ENCODE measurements around the gene PLEK2. TPM values are rescaled to one million over a fixed set of nuclear protein-coding genes. Genes with fewer than 3 reads are reported as not detected.

The PLEK2 gene
- total RNA-seq, 6 experiments from 2014 or later = 8.3 to 16.2 (median 12.1) TPM

GRCh38 chr14:67423424-67423823 lies 11.5 kb upstream of the PLEK2 start:
- no peak overlapping the region for H3K4me3 ChIP-seq
- no peaks in the 10 kb centered on the region for H3K27me3 ChIP-seq
- DNase-seq (no peak), ATAC-seq (no peak)
- no peaks in the 10 kb centered on the region for H3K36me3 ChIP-seq
- no peaks in the 10 kb centered on the region for H3K9me3 ChIP-seq
- intact Hi-C loops (cut with DNase I) = loop anchor here in 1 of 2 donors (10.0 kb wide), 1 partner anchor 151 kb away; no protein-coding TSS in a partner anchor
- H3K4me1 ChIP-seq = no peaks in the 10 kb centered on the region
- no peak overlapping the region for H3K27ac ChIP-seq
- WGBS (ENCODE audit: insufficient coverage, low coverage, low lambda C conversion rate, missing lambda C conversion rate) = 31% methylated on average over 2 of the region's 2 CpGs
- TF ChIP-seq, protein P1, sequence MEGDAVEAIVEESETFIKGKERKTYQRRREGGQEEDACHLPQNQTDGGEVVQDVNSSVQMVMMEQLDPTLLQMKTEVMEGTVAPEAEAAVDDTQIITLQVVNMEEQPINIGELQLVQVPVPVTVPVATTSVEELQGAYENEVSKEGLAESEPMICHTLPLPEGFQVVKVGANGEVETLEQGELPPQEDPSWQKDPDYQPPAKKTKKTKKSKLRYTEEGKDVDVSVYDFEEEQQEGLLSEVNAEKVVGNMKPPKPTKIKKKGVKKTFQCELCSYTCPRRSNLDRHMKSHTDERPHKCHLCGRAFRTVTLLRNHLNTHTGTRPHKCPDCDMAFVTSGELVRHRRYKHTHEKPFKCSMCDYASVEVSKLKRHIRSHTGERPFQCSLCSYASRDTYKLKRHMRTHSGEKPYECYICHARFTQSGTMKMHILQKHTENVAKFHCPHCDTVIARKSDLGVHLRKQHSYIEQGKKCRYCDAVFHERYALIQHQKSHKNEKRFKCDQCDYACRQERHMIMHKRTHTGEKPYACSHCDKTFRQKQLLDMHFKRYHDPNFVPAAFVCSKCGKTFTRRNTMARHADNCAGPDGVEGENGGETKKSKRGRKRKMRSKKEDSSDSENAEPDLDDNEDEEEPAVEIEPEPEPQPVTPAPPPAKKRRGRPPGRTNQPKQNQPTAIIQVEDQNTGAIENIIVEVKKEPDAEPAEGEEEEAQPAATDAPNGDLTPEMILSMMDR (IDR thresholded peaks at IDR 0.05) = no peak
- TF ChIP-seq POLR2A (IDR thresholded peaks at IDR 0.05) = no peak

- Histone ChIP-seq H3K27ac (no peak overlapping the region), H3K27me3 (no peaks in the 10 kb centered on the region), H3K9me3 (no peaks in the 10 kb centered on the region), H3K4me1 (peaks cover 0 to 2% (median 0%) of the 10 kb centered on the region in 4 donors), H3K36me3 (no peaks in the 10 kb centered on the region), H3K4me3 (no peak overlapping the region)
- no peak for ATAC-seq
- intact Hi-C loops (cut with DNase I) = loop anchor here in 1 of 2 donors (10.0 kb wide), 1 partner anchor 153 kb away; no protein-coding TSS in a partner anchor
- TF ChIP-seq, protein P1 (IDR thresholded peaks at IDR 0.05) = no peak
- no peak for TF ChIP-seq POLR2A (IDR thresholded peaks at IDR 0.05)
- 86% methylated on average over 8 of the region's 11 CpGs for WGBS (ENCODE audit: insufficient coverage, low coverage, low lambda C conversion rate, missing lambda C conversion rate)
- no peak for DNase-seq
Observed at GRCh38 chr14:67421356-67422224, 9.6 kb upstream of the PLEK2 start.

DNA sequence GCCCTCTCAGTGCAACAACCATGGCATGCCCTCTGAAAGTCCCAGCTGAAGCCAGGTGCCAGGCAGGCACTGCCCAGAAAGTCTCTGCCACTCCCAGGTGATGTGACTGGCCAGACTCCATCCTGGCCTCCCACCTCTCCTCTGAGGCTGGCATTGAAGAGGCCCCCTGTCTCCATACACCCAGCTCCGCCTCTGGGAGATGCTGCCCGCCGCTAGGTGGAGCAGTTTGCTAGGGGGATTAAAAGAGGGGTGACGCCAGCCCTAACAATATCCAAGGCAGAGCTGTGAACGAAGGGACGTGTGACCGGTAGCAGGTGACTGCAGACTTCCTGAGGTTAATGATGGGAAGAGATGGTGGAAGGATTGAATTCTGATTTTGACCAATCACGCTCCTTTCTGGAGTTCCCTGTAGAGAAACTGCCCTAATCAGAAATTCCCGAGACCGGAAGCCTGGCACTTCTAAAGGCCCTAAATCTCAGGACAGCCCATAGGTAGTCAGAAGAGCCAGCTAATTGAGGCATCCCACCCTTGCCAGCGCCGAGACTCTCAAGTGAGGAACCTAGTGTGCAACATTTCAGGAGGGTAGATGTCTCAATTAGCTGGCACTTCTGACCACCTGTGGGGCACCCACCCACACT lies 8.3 kb upstream of the PLEK2 start:
- Histone ChIP-seq H3K4me3 (no peak overlapping the region), H3K36me3 (no peaks in the 10 kb centered on the region), H3K9me3 (no peaks in the 10 kb centered on the region), H3K4me1 (peaks cover 0 to 12% (median 0%) of the 10 kb centered on the region in 4 donors), H3K27ac (no peak overlapping the region), H3K27me3 (no peaks in the 10 kb centered on the region)
- 62% methylated on average over 11 of the region's 12 CpGs for WGBS (ENCODE audit: insufficient coverage, low coverage, low lambda C conversion rate, missing lambda C conversion rate)
- no peak for TF ChIP-seq POLR2A (IDR thresholded peaks at IDR 0.05)
- TF ChIP-seq, protein P1 (IDR thresholded peaks at IDR 0.05) = peak; percentile 14 to 48 (median 40)
- ATAC-seq (peak in 3 of 4 donors; percentile 12 to 42 (median 17)), DNase-seq (peak in 1 of 3 donors; percentile 33)
- intact Hi-C loops (cut with DNase I) = loop anchor here in 1 of 2 donors (10.0 kb wide), 1 partner anchor 155 kb away; no protein-coding TSS in a partner anchor

DNA sequence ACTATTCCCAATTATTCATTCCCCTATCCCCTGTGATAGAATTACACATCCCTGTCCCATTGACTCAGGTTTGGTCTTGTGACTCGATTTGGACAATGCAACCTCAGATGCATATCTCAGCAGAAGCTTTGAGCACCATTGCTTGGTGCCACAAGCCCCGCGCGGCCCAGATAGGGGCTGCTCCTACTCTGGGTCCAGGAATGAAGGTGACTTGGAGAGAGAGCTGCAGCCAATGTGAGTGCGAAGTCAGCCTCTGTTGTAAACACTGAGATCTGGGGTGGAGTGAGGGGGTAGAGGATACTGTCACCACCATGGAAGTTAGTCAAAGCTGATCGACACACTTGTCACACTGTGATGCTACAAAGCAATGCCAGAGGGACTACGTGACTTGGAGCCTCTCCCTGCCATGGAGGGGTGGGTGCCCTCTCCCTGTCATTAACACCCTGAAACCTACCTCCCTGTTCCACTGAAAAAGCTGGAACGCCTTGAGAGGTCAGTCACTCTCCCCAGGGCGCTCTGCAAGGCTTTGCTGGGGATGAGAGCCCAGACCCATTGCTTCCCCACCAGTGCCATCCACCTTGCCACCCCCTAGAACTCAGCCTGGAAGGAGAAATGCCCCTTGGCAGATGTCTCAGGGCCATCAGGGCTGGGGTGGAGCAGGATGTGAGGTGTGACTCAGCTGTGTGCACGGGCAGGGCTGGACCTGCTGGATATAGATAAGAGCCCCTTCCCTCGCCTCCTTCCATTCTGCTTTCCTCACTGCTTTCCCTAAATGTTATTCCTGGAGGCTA lies 6.6 kb upstream of the PLEK2 start:
- Histone ChIP-seq H3K9me3 (no peaks in the 10 kb centered on the region), H3K27ac (no peak overlapping the region), H3K4me1 (peaks cover 0 to 12% (median 0%) of the 10 kb centered on the region in 4 donors), H3K27me3 (no peaks in the 10 kb centered on the region), H3K4me3 (no peak overlapping the region), H3K36me3 (no peaks in the 10 kb centered on the region)
- ATAC-seq (peak in 1 of 4 donors; percentile 6), DNase-seq (no peak)
- WGBS (ENCODE audit: insufficient coverage, low coverage, low lambda C conversion rate, missing lambda C conversion rate) = 81% methylated on average over 7 of the region's 11 CpGs
- TF ChIP-seq POLR2A (IDR thresholded peaks at IDR 0.05) = no peak
- TF ChIP-seq, protein P1 (IDR thresholded peaks at IDR 0.05) = no peak
- intact Hi-C loops (cut with DNase I) = no loop called here

All from right lobe of liver (tissue), 6 donors.